ENCODE results near the gene PGAM1. TPM values are rescaled to one million over a fixed set of nuclear protein-coding genes. Genes with fewer than 3 reads are reported as not detected.
A peak's percentile ranks its signal among the peaks of the same experiment; 100 is the strongest.

The PGAM1 gene
- total RNA-seq, 1 experiment from 2014 or later, result 497 TPM

- H3K9me2 ChIP-seq (ENCODE audit: insufficient read depth), result no peaks in the 10 kb centered on the region
- no peaks in the 10 kb centered on the region for H3K4me1 ChIP-seq (ENCODE audit: control insufficient read depth in 1 of 2, insufficient read depth in 2 of 2, low read length in 2 of 2)
- H3K9ac ChIP-seq (ENCODE audit: low read length), result no peak overlapping the region
- no peaks in the 10 kb centered on the region for H4K20me1 ChIP-seq (ENCODE audit: insufficient read depth)
- RAD21 ChIA-PET (ENCODE audit: low non-redundant PET in 1 of 2, low total read pairs in 2 of 2, uncharacterized antibody in 2 of 2, unreplicated experiment in 2 of 2), result no interaction called here
- TF ChIP-seq ELF1 (IDR thresholded peaks at IDR 0.05; ENCODE audit: borderline replicate concordance, low read depth) (no peak), ZFX (IDR thresholded peaks at IDR 0.05) (no peak), REST (IDR thresholded peaks at IDR 0.05; ENCODE audit: low read depth) (no peak), ATF3 (IDR thresholded peaks at IDR 0.05) (no peak)
- no TSS peak for BruUV-seq (replicated peaks)
- POLR2A ChIA-PET, result no interaction called here
- DNase-seq (ENCODE audit: low read depth, low spot score) (no peak), ATAC-seq (no peak)
- peaks cover 13% of the 10 kb centered on the region; the same call in 1 of the 2 replicates for H3K79me2 ChIP-seq (ENCODE audit: insufficient read depth, low read length)
- H3K9me3 ChIP-seq (ENCODE audit: control insufficient read depth in 1 of 2, insufficient read depth in 1 of 2, low read depth in 1 of 2, low read length in 2 of 2), result no peaks in the 10 kb centered on the region
- H3K27me3 ChIP-seq (ENCODE audit: insufficient read depth, low read length), result no peaks in the 10 kb centered on the region
- H3K4me3 ChIP-seq (replicated peaks in 1 of 2; ENCODE audit: low read depth in 1 of 2, low read length in 2 of 2), result no peak overlapping the region
- no peak overlapping the region for H3K4me2 ChIP-seq (ENCODE audit: low read length)
- H2AFZ ChIP-seq (ENCODE audit: low read depth, low read length, poor library complexity, severe bottlenecking), result no peak overlapping the region
- no peak overlapping the region for H3K27ac ChIP-seq (ENCODE audit: low read depth, low read length)
- CTCF ChIA-PET, result no interaction called here
- peaks cover 33 to 49% of the 10 kb centered on the region in 2 experiments; a peak in 3 of 4 replicates for H3K36me3 ChIP-seq (ENCODE audit: control insufficient read depth in 1 of 2, insufficient read depth in 2 of 2, low read length in 2 of 2)
- intact Hi-C loops (cut with micrococcal nuclease), result no loop called here
Observed at GRCh38 chr10:97390091-97390490, 35.9 kb upstream of the PGAM1 start.

GRCh38 chr10:97393034-97393573 is 32.9 kb upstream of the PGAM1 start:
- Histone ChIP-seq H3K9me2 (ENCODE audit: insufficient read depth) (no peaks in the 10 kb centered on the region), H3K27me3 (ENCODE audit: insufficient read depth, low read length) (no peaks in the 10 kb centered on the region), H2AFZ (ENCODE audit: low read depth, low read length, poor library complexity, severe bottlenecking) (no peak overlapping the region), H3K9ac (ENCODE audit: low read length) (no peak overlapping the region), H3K79me2 (ENCODE audit: insufficient read depth, low read length) (peaks cover 20% of the 10 kb centered on the region; the same call in 1 of the 2 replicates), H3K9me3 (ENCODE audit: control insufficient read depth in 1 of 2, insufficient read depth in 1 of 2, low read depth in 1 of 2, low read length in 2 of 2) (no peaks in the 10 kb centered on the region), H3K4me3 (replicated peaks in 1 of 2; ENCODE audit: low read depth in 1 of 2, low read length in 2 of 2) (no peak overlapping the region), H3K36me3 (ENCODE audit: control insufficient read depth in 1 of 2, insufficient read depth in 2 of 2, low read length in 2 of 2) (peaks cover 42 to 49% of the 10 kb centered on the region in 2 experiments; a peak in 3 of 4 replicates), H3K4me2 (ENCODE audit: low read length) (no peak overlapping the region), H3K4me1 (ENCODE audit: control insufficient read depth in 1 of 2, insufficient read depth in 2 of 2, low read length in 2 of 2) (no peaks in the 10 kb centered on the region), H4K20me1 (ENCODE audit: insufficient read depth) (no peaks in the 10 kb centered on the region), H3K27ac (ENCODE audit: low read depth, low read length) (no peak overlapping the region)
- intact Hi-C loops (cut with micrococcal nuclease), result no loop called here
- DNase-seq (ENCODE audit: low read depth, low spot score) (no peak), ATAC-seq (no peak)
- ChIA-PET CTCF (no interaction called here), POLR2A (interaction anchor here (1.2 kb wide), 1 partner anchor 8 kb away, joined by 3 read pairs; the partner anchor contains the start of gene RRP12), RAD21 (ENCODE audit: low non-redundant PET in 1 of 2, low total read pairs in 2 of 2, uncharacterized antibody in 2 of 2, unreplicated experiment in 2 of 2) (no interaction called here)
- BruUV-seq (replicated peaks), result TSS peak; percentile 8
- TF ChIP-seq FOSL1 (IDR thresholded peaks at IDR 0.05; ENCODE audit: low read depth) (no peak), ZNF274 (IDR thresholded peaks at IDR 0.05; ENCODE audit: low read depth, low read length) (no peak), CTCF (IDR thresholded peaks at IDR 0.05 in 2 of 3, conservative IDR thresholded peaks at IDR 0.05 in 1 of 3; ENCODE audit: borderline replicate concordance in 1 of 3, insufficient read depth in 1 of 3, low read depth in 2 of 3, low read length in 2 of 3) (no peak), EGR1 (IDR thresholded peaks at IDR 0.05; ENCODE audit: low read depth) (no peak), CEBPB (IDR thresholded peaks at IDR 0.05; ENCODE audit: low read depth) (no peak), TCF7L2 (IDR thresholded peaks at IDR 0.05; ENCODE audit: borderline replicate concordance, extremely low read depth, insufficient read depth, insufficient read length) (no peak)
